Gastrocnemius medialis (tissue), 4 donors: ENCODE measurements around the gene SHLD1.

Experiments used
- CTCF ChIP-seq, 5 experiments: fragments of 450-650 bp in 3 of 5; fragments of 200-600 bp in 2 of 5; sonication (generic) in 2 of 5; IDR thresholded peaks in 4 of 5; conservative IDR thresholded peaks in 1 of 5; 1 replicate in 4 of 5; 2 replicates in 1 of 5; pipeline ENCODE4 v1.5.1; 2016 to 2019; ENCODE audit warnings: antibody characterized with exemption in 5 of 5, mild to moderate bottlenecking in 3 of 5, moderate library complexity in 3 of 5
- POLR2A ChIP-seq, 2 donors: fragments of 450-650 bp; IDR thresholded peaks; one replicate each; pipeline ENCODE4 v1.6.1; 2017; ENCODE audit warnings: antibody characterized with exemption in 2 of 2, mild to moderate bottlenecking in 2 of 2, moderate library complexity in 2 of 2

- no peak for TF ChIP-seq CTCF (IDR thresholded peaks at IDR 0.05 in 4 of 5, conservative IDR thresholded peaks at IDR 0.05 in 1 of 5)
- TF ChIP-seq POLR2A (IDR thresholded peaks at IDR 0.05): no peak
Observed at GRCh38 chr20:5864873-5865587, 114.8 kb downstream of the SHLD1 start.
